HL-60/S4 (cell line): ENCODE data around the gene PACS2.

Experiments used
- in situ Hi-C: fragments of 300-500 bp; cut with MboI; formaldehyde crosslinking; loops from 2 replicates; pipeline ENCODE4 v1.14.3; 2022; ENCODE audit warnings: low sequenced_read_pairs

PACS2 gene

GRCh38 chr14:105436402-105436801 lies 121.9 kb downstream of the PACS2 start:
- in situ Hi-C loops: no loop called here

- in situ Hi-C loops: no loop called here
These were observed 122.6 kb downstream of the PACS2 start for GRCh38 chr14:105436891-105437722.

GRCh38 chr14:105437723-105438500 lies 123.4 kb downstream of the PACS2 start:
- in situ Hi-C loops: no loop called here

- in situ Hi-C loops: no loop called here
These were observed 124.6 kb downstream of the PACS2 start for GRCh38 chr14:105439179-105439578.

- in situ Hi-C loops: loop anchor here (10.0 kb wide), 1 partner anchor 65 kb away; no protein-coding TSS in a partner anchor
These were observed 125.4 kb downstream of the PACS2 start for GRCh38 chr14:105439710-105440553.

- in situ Hi-C loops: loop anchor here (10.0 kb wide), 1 partner anchor 66 kb away; no protein-coding TSS in a partner anchor
These were observed 126.0 kb downstream of the PACS2 start for GRCh38 chr14:105440554-105440900.

GRCh38 chr14:105440992-105441391 lies 126.4 kb downstream of the PACS2 start:
- in situ Hi-C loops: loop anchor here (10.0 kb wide), 1 partner anchor 66 kb away; no protein-coding TSS in a partner anchor

GRCh38 chr14:105442125-105442524 lies 127.6 kb downstream of the PACS2 start:
- in situ Hi-C loops: loop anchor here (10.0 kb wide), 1 partner anchor 67 kb away; no protein-coding TSS in a partner anchor

- in situ Hi-C loops: loop anchor here (10.0 kb wide), 1 partner anchor 68 kb away; no protein-coding TSS in a partner anchor
These were observed 128.3 kb downstream of the PACS2 start for GRCh38 chr14:105442834-105443233.

GRCh38 chr14:105444859-105445258 lies 130.3 kb downstream of the PACS2 start:
- in situ Hi-C loops: loop anchor here (10.0 kb wide), 1 partner anchor 70 kb away; no protein-coding TSS in a partner anchor

GRCh38 chr14:105445290-105445689 lies 130.7 kb downstream of the PACS2 start:
- in situ Hi-C loops: loop anchor here (10.0 kb wide), 1 partner anchor 70 kb away; no protein-coding TSS in a partner anchor

GRCh38 chr14:105445901-105446845 lies 131.6 kb downstream of the PACS2 start:
- in situ Hi-C loops: loop anchor here (10.0 kb wide), 1 partner anchor 71 kb away; no protein-coding TSS in a partner anchor

- in situ Hi-C loops: loop anchor here (10.0 kb wide), 1 partner anchor 72 kb away; no protein-coding TSS in a partner anchor
These were observed 132.4 kb downstream of the PACS2 start for GRCh38 chr14:105446971-105447370.
